HepG2 (cell line): ENCODE measurements around the gene DOCK3.

Experiments used
- EZH2 ChIP-seq: conservative IDR thresholded peaks from 2 replicates; pipeline ENCODE4 v1.6.1; 2012; ENCODE audit warnings: mild to moderate bottlenecking, low read depth, low read length, moderate library complexity
- KAT8 ChIP-seq: IDR thresholded peaks from 2 replicates; pipeline ENCODE4 v1.6.1; 2016; ENCODE audit warnings: missing genetic modification reagents, missing compliant biosample characterization
- MAFF ChIP-seq: IDR thresholded peaks from 2 replicates; pipeline ENCODE4 v1.6.1; 2011; ENCODE audit warnings: low read depth, low read length, improper control_type of control experiment
- RAD21 ChIP-seq: fragments of 450-650 bp; formaldehyde crosslinking; IDR thresholded peaks from 2 replicates; pipeline ENCODE4 v1.5.0; 2020; ENCODE audit warnings: mild to moderate bottlenecking
- SIX1 ChIP-seq: sonication (generic); formaldehyde crosslinking; IDR thresholded peaks from 2 replicates; pipeline ENCODE4 v1.4.0; 2020; ENCODE audit warnings: missing genetic modification reagents, borderline replicate concordance

- TF ChIP-seq KAT8 (CRISPR knock-in tag) (no peak), EZH2 (no peak), MAFF (no peak), RAD21 (CRISPR knock-in tag) (no peak), SIX1 (CRISPR knock-in tag) (no peak)
Observed at GRCh38 chr3:50734985-50735384, 60.3 kb downstream of the DOCK3 start.
